Measurements from ENCODE around the gene IFRD1. TPM values are rescaled to one million over a fixed set of nuclear protein-coding genes. Genes with fewer than 3 reads are reported as not detected.

IFRD1 gene
- total and polyA plus RNA-seq, 4 donors, result 37.2 to 98.2 (median 40.7) TPM

DNA sequence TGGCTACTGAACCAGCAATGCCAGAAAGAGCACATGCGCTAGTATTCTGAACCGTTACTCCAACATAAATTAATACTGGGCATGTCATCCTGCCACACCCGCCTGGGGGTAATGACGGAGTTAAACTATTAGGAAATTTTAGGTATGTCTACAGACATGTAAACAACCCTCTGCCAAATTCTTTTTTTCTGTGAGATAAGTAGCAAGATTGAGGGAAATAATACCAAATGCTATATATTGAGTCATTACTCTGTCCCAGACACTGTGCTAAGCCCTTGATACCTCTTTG lies 37.9 kb downstream of the IFRD1 start:
- peaks cover 0 to 2% (median under 1%) of the 10 kb centered on the region in 4 donors for H3K36me3 ChIP-seq (ENCODE audit: control insufficient read depth in 4 of 4, insufficient read depth in 4 of 4, low read length in 4 of 4)
- WGBS, 2 donors, result 96% methylated on average over 4 of the region's 4 CpGs
- no peak overlapping the region for H3K27ac ChIP-seq (ENCODE audit: low read depth in 1 of 2, low read length in 1 of 2)
- peaks cover 0 to 7% (median 2%) of the 10 kb centered on the region in 5 donors for H3K4me1 ChIP-seq (ENCODE audit: control insufficient read depth in 5 of 5, insufficient read depth in 5 of 5, low read length in 5 of 5)
- no peaks in the 10 kb centered on the region for H3K27me3 ChIP-seq (ENCODE audit: control insufficient read depth in 3 of 3, insufficient read depth in 3 of 3, low read length in 2 of 3)
- TF ChIP-seq, protein P1, sequence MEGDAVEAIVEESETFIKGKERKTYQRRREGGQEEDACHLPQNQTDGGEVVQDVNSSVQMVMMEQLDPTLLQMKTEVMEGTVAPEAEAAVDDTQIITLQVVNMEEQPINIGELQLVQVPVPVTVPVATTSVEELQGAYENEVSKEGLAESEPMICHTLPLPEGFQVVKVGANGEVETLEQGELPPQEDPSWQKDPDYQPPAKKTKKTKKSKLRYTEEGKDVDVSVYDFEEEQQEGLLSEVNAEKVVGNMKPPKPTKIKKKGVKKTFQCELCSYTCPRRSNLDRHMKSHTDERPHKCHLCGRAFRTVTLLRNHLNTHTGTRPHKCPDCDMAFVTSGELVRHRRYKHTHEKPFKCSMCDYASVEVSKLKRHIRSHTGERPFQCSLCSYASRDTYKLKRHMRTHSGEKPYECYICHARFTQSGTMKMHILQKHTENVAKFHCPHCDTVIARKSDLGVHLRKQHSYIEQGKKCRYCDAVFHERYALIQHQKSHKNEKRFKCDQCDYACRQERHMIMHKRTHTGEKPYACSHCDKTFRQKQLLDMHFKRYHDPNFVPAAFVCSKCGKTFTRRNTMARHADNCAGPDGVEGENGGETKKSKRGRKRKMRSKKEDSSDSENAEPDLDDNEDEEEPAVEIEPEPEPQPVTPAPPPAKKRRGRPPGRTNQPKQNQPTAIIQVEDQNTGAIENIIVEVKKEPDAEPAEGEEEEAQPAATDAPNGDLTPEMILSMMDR (IDR thresholded peaks at IDR 0.05; ENCODE audit: control extremely low read depth, extremely low read depth), result no peak
- no peak for DNase-seq
- no peak for ATAC-seq (ENCODE audit: insufficient read depth, low FRiP score)
- H3K4me3 ChIP-seq, result no peak overlapping the region
- H3K9me3 ChIP-seq (ENCODE audit: control insufficient read depth in 4 of 4, insufficient read depth in 3 of 4, low read length in 3 of 4), result no peaks in the 10 kb centered on the region
- no peak overlapping the region for H3K9ac ChIP-seq (ENCODE audit: insufficient read depth in 1 of 2, low read length in 2 of 2)

DNA sequence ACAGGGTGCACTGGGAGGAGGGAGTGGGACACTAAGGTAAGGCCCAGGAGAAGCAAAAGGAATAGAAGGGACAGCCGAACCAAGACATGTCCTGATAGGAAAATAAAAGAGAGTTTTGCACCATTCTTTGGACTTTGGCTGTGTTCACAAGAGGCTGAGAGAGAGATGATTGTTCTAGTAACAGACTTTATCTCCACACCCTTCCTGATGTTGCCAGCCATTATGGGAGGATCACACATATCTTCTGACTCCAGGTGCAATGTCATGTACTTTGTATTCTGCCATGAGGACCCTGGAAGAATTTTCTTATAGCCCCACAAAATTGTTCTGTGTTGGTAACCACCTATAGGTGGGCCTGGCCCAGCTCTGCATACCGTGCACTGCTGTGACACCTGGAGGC lies 41.9 kb downstream of the IFRD1 start:
- Histone ChIP-seq H3K27ac (ENCODE audit: low read depth in 1 of 2, low read length in 1 of 2) (no peak overlapping the region), H3K4me1 (ENCODE audit: control insufficient read depth in 5 of 5, insufficient read depth in 5 of 5, low read length in 5 of 5) (peaks cover 0 to 4% (median 0%) of the 10 kb centered on the region in 5 donors), H3K27me3 (ENCODE audit: control insufficient read depth in 3 of 3, insufficient read depth in 3 of 3, low read length in 2 of 3) (no peaks in the 10 kb centered on the region), H3K9ac (ENCODE audit: insufficient read depth in 1 of 2, low read length in 2 of 2) (no peak overlapping the region), H3K9me3 (ENCODE audit: control insufficient read depth in 4 of 4, insufficient read depth in 3 of 4, low read length in 3 of 4) (no peaks in the 10 kb centered on the region), H3K36me3 (ENCODE audit: control insufficient read depth in 4 of 4, insufficient read depth in 4 of 4, low read length in 4 of 4) (peaks cover 0 to 2% (median under 1%) of the 10 kb centered on the region in 4 donors), H3K4me3 (no peak overlapping the region)
- DNase-seq, result no peak
- ATAC-seq (ENCODE audit: insufficient read depth, low FRiP score), result no peak
- WGBS, 2 donors, result 91 to 94% methylated on average over 2 of the region's 2 CpGs
- TF ChIP-seq, protein P1 (IDR thresholded peaks at IDR 0.05; ENCODE audit: control extremely low read depth, extremely low read depth), result no peak

DNA sequence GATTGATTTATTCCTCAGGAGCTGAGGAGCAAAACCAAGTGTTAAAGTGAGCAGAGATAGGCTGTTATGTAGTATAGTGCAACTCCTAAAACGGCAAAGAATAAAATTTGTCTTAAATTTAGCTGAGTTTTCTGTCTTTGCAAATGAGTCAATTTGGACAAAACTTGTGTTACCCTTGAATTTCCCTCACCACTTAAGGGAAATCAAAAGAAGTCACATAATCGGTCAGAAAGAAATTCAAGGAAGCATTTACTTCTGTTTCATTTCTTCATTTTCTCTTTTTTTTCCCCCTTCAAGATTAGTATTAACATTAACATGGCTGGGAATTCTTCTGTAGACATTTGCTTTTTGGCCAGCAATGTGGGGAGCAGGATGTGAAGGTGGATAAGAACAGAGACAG lies 44.4 kb downstream of the IFRD1 start:
- 83 to 87% methylated on average over 2 of the region's 2 CpGs for WGBS, 2 donors
- Histone ChIP-seq H3K27me3 (ENCODE audit: control insufficient read depth in 3 of 3, insufficient read depth in 3 of 3, low read length in 2 of 3) (no peaks in the 10 kb centered on the region), H3K9ac (ENCODE audit: insufficient read depth in 1 of 2, low read length in 2 of 2) (no peak overlapping the region), H3K9me3 (ENCODE audit: control insufficient read depth in 4 of 4, insufficient read depth in 3 of 4, low read length in 3 of 4) (no peaks in the 10 kb centered on the region), H3K27ac (ENCODE audit: low read depth in 1 of 2, low read length in 1 of 2) (no peak overlapping the region), H3K36me3 (ENCODE audit: control insufficient read depth in 4 of 4, insufficient read depth in 4 of 4, low read length in 4 of 4) (peaks cover 0 to 2% (median 0%) of the 10 kb centered on the region in 4 donors), H3K4me1 (ENCODE audit: control insufficient read depth in 5 of 5, insufficient read depth in 5 of 5, low read length in 5 of 5) (peaks cover 0 to 4% (median 0%) of the 10 kb centered on the region in 5 donors), H3K4me3 (no peak overlapping the region)
- no peak for DNase-seq
- ATAC-seq (ENCODE audit: insufficient read depth, low FRiP score), result no peak
- TF ChIP-seq, protein P1 (IDR thresholded peaks at IDR 0.05; ENCODE audit: control extremely low read depth, extremely low read depth), result no peak

DNA sequence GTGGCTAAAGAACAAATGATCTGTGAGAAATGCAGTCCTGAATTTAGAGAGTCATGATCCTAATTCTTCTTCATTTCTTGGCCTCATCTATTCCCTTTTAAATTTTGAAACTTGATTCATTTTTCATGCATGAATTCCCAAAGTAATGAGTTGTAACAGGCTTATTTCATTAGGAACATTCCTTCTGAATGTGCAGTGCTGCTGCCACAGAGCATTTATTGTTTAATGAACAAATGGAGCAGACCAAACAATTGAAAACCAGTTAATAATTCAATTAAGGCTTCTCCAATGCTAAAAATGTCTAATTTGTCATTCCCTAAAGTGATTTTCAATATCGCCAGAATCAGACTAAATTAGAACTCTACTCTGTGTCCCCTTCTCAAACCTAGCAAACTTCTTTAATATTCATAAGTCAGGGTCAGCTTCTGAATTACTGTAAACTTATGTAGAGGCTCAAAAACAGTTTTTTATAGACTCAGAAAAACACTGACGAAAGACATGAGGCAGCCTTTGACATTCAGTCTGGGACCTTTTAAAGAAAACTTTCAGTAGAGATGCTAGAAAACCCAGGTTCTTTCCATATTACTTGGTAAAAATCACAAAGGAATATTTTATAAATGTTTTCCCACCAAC lies 45.0 kb downstream of the IFRD1 start:
- Histone ChIP-seq H3K27ac (ENCODE audit: low read depth in 1 of 2, low read length in 1 of 2) (no peak overlapping the region), H3K9me3 (ENCODE audit: control insufficient read depth in 4 of 4, insufficient read depth in 3 of 4, low read length in 3 of 4) (no peaks in the 10 kb centered on the region), H3K4me3 (no peak overlapping the region), H3K4me1 (ENCODE audit: control insufficient read depth in 5 of 5, insufficient read depth in 5 of 5, low read length in 5 of 5) (peaks cover 0 to 4% (median 0%) of the 10 kb centered on the region in 5 donors), H3K9ac (ENCODE audit: insufficient read depth in 1 of 2, low read length in 2 of 2) (no peak overlapping the region), H3K27me3 (ENCODE audit: control insufficient read depth in 3 of 3, insufficient read depth in 3 of 3, low read length in 2 of 3) (no peaks in the 10 kb centered on the region), H3K36me3 (ENCODE audit: control insufficient read depth in 4 of 4, insufficient read depth in 4 of 4, low read length in 4 of 4) (no peaks in the 10 kb centered on the region)
- TF ChIP-seq, protein P1 (IDR thresholded peaks at IDR 0.05; ENCODE audit: control extremely low read depth, extremely low read depth), result no peak
- DNase-seq, result no peak
- ATAC-seq (ENCODE audit: insufficient read depth, low FRiP score), result no peak
- WGBS, 2 donors, result 84 to 91% methylated on average over 2 of the region's 2 CpGs

Data from lung (tissue), 12 donors.